WTC11 (cell line): ENCODE measurements around the gene POGLUT2. TPM values are rescaled to one million over a fixed set of nuclear protein-coding genes. Genes with fewer than 3 reads are reported as not detected.

Experiments
- ATAC-seq: fragments of 200-7000 bp; cut with Tn5 transposase; 2 replicates; pipeline ENCODE4 v1.10.0; 2021; ENCODE audit warnings: mild to moderate bottlenecking, moderate library complexity
- CTCF ChIA-PET: fragments of 300-600 bp; sonication (Branson Sonifier 250); formaldehyde crosslinking; loops from one replicate; lab custom pipeline; 2021; ENCODE audit warnings: antibody characterized with exemption; lab: Charles Lee
- POLR2A ChIA-PET: fragments of 350-600 bp; sonication (Branson Sonifier 250); formaldehyde crosslinking; loops from one replicate; lab custom pipeline; 2021; ENCODE audit warnings: antibody characterized with exemption; lab: Charles Lee
- DNase-seq: peaks from one replicate; pipeline ENCODE4 v3.0.0; 2021; ENCODE audit warnings: low spot score
- H3K27ac Mint-ChIP-seq: 2 replicates; pipeline ENCODE4 v1.8.0; 2021; ENCODE audit warnings: mixed read lengths
- H3K27me3 Mint-ChIP-seq: 2 replicates; pipeline ENCODE4 v1.8.0; 2021; ENCODE audit warnings: low read depth, mild to moderate bottlenecking, moderate library complexity, mixed read lengths
- H3K36me3 Mint-ChIP-seq: 2 replicates; pipeline ENCODE4 v1.8.0; 2021; ENCODE audit warnings: mixed read lengths
- H3K4me1 Mint-ChIP-seq: 2 replicates; pipeline ENCODE4 v1.8.0; 2022; ENCODE audit warnings: mixed read lengths
- H3K4me3 Mint-ChIP-seq: 2 replicates; pipeline ENCODE4 v1.8.0; 2021; ENCODE audit warnings: mild to moderate bottlenecking, moderate library complexity, mixed read lengths
- H3K9me3 Mint-ChIP-seq: 2 replicates; pipeline ENCODE4 v1.8.0; 2021; ENCODE audit warnings: mixed read lengths
- ELF4 ChIP-seq: sonication (generic); formaldehyde crosslinking; IDR thresholded peaks from 2 replicates; pipeline ENCODE4 v1.8.1; 2022; ENCODE audit warnings: low read depth, mild to moderate bottlenecking, moderate library complexity, missing genetic modification reagents
- EMX1 ChIP-seq: fragments of 250-450 bp; sonication (Bioruptor Pico); IDR thresholded peaks from 2 replicates; pipeline ENCODE4 v1.8.0; 2021; ENCODE audit warnings: mild to moderate bottlenecking
- ESRRA ChIP-seq: sonication (generic); formaldehyde crosslinking; IDR thresholded peaks from 2 replicates; pipeline ENCODE4 v1.8.1; 2022; ENCODE audit warnings: mild to moderate bottlenecking, missing genetic modification reagents, borderline replicate concordance
- GRHL2 ChIP-seq: fragments of 250-450 bp; sonication (Bioruptor Pico); IDR thresholded peaks from 2 replicates; pipeline ENCODE4 v1.8.0; 2022; ENCODE audit warnings: mild to moderate bottlenecking, moderate library complexity; ENCODE audit not compliant: insufficient replicate concordance, severe bottlenecking
- NFE2L1 ChIP-seq: sonication (generic); formaldehyde crosslinking; IDR thresholded peaks from 2 replicates; pipeline ENCODE4 v1.8.1; 2023; ENCODE audit warnings: missing genetic modification reagents
- NR1H2 ChIP-seq: sonication (generic); formaldehyde crosslinking; IDR thresholded peaks from 2 replicates; pipeline ENCODE4 v1.9.0; 2021; ENCODE audit warnings: mild to moderate bottlenecking, moderate library complexity, missing genetic modification reagents
- SMAD4 ChIP-seq: sonication (generic); formaldehyde crosslinking; IDR thresholded peaks from 2 replicates; pipeline ENCODE4 v1.8.0; 2022; ENCODE audit warnings: mild to moderate bottlenecking, missing genetic modification reagents
- ZNF219 ChIP-seq: sonication (generic); formaldehyde crosslinking; IDR thresholded peaks from 2 replicates; pipeline ENCODE4 v1.8.0; 2023; ENCODE audit warnings: missing genetic modification reagents, mild to moderate bottlenecking, borderline replicate concordance
- ZNF263 ChIP-seq: sonication (generic); formaldehyde crosslinking; IDR thresholded peaks from 2 replicates; pipeline ENCODE4 v1.8.1; 2022; ENCODE audit warnings: low read depth, mild to moderate bottlenecking, moderate library complexity, missing genetic modification reagents
- ZNF671 ChIP-seq: fragments of 250-450 bp; sonication (Bioruptor Pico); IDR thresholded peaks from 2 replicates; pipeline ENCODE4 v1.8.0; 2021; ENCODE audit warnings: mild to moderate bottlenecking
- total RNA-seq: library from RNA; stranded (reverse); gene quantifications from 3 replicates; pipeline ENCODE4 v1.2.3, GENCODE V29; 2021
- TF ChIP-seq, protein P1 (sequence below): sonication (generic); formaldehyde crosslinking; IDR thresholded peaks from 2 replicates; pipeline ENCODE4 v1.8.1; 2022; ENCODE audit warnings: low read depth, missing genetic modification reagents, borderline replicate concordance
- TF ChIP-seq, protein P2 (sequence below): sonication (generic); formaldehyde crosslinking; IDR thresholded peaks from 2 replicates; pipeline ENCODE4 v1.8.0; 2023; ENCODE audit warnings: mild to moderate bottlenecking, missing genetic modification reagents
- TF ChIP-seq, protein P3 (sequence below): sonication (generic); formaldehyde crosslinking; conservative IDR thresholded peaks from 2 replicates; pipeline ENCODE4 v1.8.1; 2022; ENCODE audit warnings: mild to moderate bottlenecking, missing genetic modification reagents
- TF ChIP-seq, protein P4 (sequence below): sonication (generic); formaldehyde crosslinking; IDR thresholded peaks from 2 replicates; pipeline ENCODE4 v1.8.1; 2022; ENCODE audit warnings: missing genetic modification reagents, borderline replicate concordance
- TF ChIP-seq, protein P5 (sequence below): fragments of 250-450 bp; sonication (Bioruptor Pico); IDR thresholded peaks from 2 replicates; pipeline ENCODE4 v1.9.0; 2021; ENCODE audit warnings: mild to moderate bottlenecking, borderline replicate concordance
- TF ChIP-seq, protein P6 (sequence below): sonication (generic); formaldehyde crosslinking; IDR thresholded peaks from 2 replicates; pipeline ENCODE4 v1.8.1; 2023; ENCODE audit warnings: mild to moderate bottlenecking, missing genetic modification reagents
- TF ChIP-seq, protein P7 (sequence below): sonication (generic); formaldehyde crosslinking; IDR thresholded peaks from 2 replicates; pipeline ENCODE4 v1.8.1; 2022; ENCODE audit warnings: low read depth, mild to moderate bottlenecking, moderate library complexity, missing genetic modification reagents, borderline replicate concordance
- TF ChIP-seq, protein P8 (sequence below): sonication (generic); formaldehyde crosslinking; IDR thresholded peaks from 2 replicates; pipeline ENCODE4 v1.8.1; 2023; ENCODE audit warnings: mild to moderate bottlenecking, missing genetic modification reagents
- TF ChIP-seq, protein P9 (sequence below): sonication (generic); formaldehyde crosslinking; IDR thresholded peaks from 2 replicates; pipeline ENCODE4 v1.8.1; 2023; ENCODE audit warnings: mild to moderate bottlenecking, missing genetic modification reagents, moderate library complexity
- TF ChIP-seq, protein P10 (sequence below): fragments of 250-450 bp; sonication (Bioruptor Pico); IDR thresholded peaks from 2 replicates; pipeline ENCODE4 v1.9.0; 2021; ENCODE audit warnings: moderate library complexity, mild to moderate bottlenecking, inconsistent platforms, borderline replicate concordance

POGLUT2 gene
- total RNA-seq, 1 experiment from 2014 or later = 17.2 TPM

DNA sequence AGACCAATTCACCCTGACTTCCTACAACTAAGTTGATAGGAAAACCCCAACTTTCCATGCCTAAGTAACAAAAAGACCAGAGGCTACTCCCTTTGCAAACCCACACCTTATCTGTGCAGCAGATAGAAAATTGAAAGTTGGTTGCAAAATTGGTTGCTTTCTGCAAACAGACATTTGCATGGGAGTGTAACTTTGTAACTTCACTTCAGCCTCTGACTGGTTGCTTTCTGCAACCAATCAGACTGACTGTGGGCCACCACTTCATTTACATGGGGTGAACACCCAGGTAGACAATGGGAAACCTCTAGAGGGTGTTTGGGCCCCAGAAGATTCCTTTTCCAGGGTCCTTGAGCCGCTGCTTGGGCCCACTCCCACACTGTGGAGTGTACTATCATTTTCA is 35.0 kb downstream of the POGLUT2 start:
- Mint-ChIP-seq H3K4me1 (peaks cover 6% of the 10 kb centered on the region; the same call in 1 of the 2 replicates), H3K9me3 (no peaks in the 10 kb centered on the region), H3K27ac (no peak overlapping the region), H3K36me3 (no peaks in the 10 kb centered on the region), H3K27me3 (no peaks in the 10 kb centered on the region; the same call in 1 of the 2 replicates), H3K4me3 (no peak overlapping the region)
- TF ChIP-seq, protein P1, sequence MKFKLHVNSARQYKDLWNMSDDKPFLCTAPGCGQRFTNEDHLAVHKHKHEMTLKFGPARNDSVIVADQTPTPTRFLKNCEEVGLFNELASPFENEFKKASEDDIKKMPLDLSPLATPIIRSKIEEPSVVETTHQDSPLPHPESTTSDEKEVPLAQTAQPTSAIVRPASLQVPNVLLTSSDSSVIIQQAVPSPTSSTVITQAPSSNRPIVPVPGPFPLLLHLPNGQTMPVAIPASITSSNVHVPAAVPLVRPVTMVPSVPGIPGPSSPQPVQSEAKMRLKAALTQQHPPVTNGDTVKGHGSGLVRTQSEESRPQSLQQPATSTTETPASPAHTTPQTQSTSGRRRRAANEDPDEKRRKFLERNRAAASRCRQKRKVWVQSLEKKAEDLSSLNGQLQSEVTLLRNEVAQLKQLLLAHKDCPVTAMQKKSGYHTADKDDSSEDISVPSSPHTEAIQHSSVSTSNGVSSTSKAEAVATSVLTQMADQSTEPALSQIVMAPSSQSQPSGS (CRISPR knock-in tag) = no peak
- TF ChIP-seq NR1H2 (no peak), GRHL2 (CRISPR knock-in tag) (no peak), ZNF671 (CRISPR knock-in tag) (no peak), ELF4 (CRISPR knock-in tag) (no peak), EMX1 (no peak), ESRRA (no peak), SMAD4 (CRISPR knock-in tag) (no peak), NFE2L1 (CRISPR knock-in tag) (no peak), ZNF219 (no peak), ZNF263 (no peak)
- TF ChIP-seq, protein P2, sequence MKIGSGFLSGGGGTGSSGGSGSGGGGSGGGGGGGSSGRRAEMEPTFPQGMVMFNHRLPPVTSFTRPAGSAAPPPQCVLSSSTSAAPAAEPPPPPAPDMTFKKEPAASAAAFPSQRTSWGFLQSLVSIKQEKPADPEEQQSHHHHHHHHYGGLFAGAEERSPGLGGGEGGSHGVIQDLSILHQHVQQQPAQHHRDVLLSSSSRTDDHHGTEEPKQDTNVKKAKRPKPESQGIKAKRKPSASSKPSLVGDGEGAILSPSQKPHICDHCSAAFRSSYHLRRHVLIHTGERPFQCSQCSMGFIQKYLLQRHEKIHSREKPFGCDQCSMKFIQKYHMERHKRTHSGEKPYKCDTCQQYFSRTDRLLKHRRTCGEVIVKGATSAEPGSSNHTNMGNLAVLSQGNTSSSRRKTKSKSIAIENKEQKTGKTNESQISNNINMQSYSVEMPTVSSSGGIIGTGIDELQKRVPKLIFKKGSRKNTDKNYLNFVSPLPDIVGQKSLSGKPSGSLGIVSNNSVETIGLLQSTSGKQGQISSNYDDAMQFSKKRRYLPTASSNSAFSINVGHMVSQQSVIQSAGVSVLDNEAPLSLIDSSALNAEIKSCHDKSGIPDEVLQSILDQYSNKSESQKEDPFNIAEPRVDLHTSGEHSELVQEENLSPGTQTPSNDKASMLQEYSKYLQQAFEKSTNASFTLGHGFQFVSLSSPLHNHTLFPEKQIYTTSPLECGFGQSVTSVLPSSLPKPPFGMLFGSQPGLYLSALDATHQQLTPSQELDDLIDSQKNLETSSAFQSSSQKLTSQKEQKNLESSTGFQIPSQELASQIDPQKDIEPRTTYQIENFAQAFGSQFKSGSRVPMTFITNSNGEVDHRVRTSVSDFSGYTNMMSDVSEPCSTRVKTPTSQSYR (CRISPR knock-in tag) = no peak
- TF ChIP-seq, protein P3, sequence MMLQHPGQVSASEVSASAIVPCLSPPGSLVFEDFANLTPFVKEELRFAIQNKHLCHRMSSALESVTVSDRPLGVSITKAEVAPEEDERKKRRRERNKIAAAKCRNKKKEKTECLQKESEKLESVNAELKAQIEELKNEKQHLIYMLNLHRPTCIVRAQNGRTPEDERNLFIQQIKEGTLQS (CRISPR knock-in tag) = no peak
- TF ChIP-seq, protein P4, sequence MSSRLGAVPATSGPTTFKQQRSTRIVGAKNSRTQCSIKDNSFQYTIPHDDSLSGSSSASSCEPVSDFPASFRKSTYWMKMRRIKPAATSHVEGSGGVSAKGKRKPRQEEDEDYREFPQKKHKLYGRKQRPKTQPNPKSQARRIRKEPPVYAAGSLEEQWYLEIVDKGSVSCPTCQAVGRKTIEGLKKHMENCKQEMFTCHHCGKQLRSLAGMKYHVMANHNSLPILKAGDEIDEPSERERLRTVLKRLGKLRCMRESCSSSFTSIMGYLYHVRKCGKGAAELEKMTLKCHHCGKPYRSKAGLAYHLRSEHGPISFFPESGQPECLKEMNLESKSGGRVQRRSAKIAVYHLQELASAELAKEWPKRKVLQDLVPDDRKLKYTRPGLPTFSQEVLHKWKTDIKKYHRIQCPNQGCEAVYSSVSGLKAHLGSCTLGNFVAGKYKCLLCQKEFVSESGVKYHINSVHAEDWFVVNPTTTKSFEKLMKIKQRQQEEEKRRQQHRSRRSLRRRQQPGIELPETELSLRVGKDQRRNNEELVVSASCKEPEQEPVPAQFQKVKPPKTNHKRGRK (CRISPR knock-in tag) = no peak
- TF ChIP-seq, protein P5, sequence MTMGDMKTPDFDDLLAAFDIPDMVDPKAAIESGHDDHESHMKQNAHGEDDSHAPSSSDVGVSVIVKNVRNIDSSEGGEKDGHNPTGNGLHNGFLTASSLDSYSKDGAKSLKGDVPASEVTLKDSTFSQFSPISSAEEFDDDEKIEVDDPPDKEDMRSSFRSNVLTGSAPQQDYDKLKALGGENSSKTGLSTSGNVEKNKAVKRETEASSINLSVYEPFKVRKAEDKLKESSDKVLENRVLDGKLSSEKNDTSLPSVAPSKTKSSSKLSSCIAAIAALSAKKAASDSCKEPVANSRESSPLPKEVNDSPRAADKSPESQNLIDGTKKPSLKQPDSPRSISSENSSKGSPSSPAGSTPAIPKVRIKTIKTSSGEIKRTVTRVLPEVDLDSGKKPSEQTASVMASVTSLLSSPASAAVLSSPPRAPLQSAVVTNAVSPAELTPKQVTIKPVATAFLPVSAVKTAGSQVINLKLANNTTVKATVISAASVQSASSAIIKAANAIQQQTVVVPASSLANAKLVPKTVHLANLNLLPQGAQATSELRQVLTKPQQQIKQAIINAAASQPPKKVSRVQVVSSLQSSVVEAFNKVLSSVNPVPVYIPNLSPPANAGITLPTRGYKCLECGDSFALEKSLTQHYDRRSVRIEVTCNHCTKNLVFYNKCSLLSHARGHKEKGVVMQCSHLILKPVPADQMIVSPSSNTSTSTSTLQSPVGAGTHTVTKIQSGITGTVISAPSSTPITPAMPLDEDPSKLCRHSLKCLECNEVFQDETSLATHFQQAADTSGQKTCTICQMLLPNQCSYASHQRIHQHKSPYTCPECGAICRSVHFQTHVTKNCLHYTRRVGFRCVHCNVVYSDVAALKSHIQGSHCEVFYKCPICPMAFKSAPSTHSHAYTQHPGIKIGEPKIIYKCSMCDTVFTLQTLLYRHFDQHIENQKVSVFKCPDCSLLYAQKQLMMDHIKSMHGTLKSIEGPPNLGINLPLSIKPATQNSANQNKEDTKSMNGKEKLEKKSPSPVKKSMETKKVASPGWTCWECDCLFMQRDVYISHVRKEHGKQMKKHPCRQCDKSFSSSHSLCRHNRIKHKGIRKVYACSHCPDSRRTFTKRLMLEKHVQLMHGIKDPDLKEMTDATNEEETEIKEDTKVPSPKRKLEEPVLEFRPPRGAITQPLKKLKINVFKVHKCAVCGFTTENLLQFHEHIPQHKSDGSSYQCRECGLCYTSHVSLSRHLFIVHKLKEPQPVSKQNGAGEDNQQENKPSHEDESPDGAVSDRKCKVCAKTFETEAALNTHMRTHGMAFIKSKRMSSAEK (CRISPR knock-in tag) = no peak
- TF ChIP-seq, protein P6, sequence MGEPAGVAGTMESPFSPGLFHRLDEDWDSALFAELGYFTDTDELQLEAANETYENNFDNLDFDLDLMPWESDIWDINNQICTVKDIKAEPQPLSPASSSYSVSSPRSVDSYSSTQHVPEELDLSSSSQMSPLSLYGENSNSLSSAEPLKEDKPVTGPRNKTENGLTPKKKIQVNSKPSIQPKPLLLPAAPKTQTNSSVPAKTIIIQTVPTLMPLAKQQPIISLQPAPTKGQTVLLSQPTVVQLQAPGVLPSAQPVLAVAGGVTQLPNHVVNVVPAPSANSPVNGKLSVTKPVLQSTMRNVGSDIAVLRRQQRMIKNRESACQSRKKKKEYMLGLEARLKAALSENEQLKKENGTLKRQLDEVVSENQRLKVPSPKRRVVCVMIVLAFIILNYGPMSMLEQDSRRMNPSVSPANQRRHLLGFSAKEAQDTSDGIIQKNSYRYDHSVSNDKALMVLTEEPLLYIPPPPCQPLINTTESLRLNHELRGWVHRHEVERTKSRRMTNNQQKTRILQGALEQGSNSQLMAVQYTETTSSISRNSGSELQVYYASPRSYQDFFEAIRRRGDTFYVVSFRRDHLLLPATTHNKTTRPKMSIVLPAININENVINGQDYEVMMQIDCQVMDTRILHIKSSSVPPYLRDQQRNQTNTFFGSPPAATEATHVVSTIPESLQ = no peak
- TF ChIP-seq, protein P7, sequence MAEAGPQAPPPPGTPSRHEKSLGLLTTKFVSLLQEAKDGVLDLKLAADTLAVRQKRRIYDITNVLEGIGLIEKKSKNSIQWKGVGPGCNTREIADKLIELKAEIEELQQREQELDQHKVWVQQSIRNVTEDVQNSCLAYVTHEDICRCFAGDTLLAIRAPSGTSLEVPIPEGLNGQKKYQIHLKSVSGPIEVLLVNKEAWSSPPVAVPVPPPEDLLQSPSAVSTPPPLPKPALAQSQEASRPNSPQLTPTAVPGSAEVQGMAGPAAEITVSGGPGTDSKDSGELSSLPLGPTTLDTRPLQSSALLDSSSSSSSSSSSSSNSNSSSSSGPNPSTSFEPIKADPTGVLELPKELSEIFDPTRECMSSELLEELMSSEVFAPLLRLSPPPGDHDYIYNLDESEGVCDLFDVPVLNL (CRISPR knock-in tag) = no peak
- TF ChIP-seq, protein P8, sequence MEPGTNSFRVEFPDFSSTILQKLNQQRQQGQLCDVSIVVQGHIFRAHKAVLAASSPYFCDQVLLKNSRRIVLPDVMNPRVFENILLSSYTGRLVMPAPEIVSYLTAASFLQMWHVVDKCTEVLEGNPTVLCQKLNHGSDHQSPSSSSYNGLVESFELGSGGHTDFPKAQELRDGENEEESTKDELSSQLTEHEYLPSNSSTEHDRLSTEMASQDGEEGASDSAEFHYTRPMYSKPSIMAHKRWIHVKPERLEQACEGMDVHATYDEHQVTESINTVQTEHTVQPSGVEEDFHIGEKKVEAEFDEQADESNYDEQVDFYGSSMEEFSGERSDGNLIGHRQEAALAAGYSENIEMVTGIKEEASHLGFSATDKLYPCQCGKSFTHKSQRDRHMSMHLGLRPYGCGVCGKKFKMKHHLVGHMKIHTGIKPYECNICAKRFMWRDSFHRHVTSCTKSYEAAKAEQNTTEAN = no peak
- TF ChIP-seq, protein P9, sequence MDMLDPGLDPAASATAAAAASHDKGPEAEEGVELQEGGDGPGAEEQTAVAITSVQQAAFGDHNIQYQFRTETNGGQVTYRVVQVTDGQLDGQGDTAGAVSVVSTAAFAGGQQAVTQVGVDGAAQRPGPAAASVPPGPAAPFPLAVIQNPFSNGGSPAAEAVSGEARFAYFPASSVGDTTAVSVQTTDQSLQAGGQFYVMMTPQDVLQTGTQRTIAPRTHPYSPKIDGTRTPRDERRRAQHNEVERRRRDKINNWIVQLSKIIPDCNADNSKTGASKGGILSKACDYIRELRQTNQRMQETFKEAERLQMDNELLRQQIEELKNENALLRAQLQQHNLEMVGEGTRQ (CRISPR knock-in tag) = no peak
- TF ChIP-seq, protein P10, sequence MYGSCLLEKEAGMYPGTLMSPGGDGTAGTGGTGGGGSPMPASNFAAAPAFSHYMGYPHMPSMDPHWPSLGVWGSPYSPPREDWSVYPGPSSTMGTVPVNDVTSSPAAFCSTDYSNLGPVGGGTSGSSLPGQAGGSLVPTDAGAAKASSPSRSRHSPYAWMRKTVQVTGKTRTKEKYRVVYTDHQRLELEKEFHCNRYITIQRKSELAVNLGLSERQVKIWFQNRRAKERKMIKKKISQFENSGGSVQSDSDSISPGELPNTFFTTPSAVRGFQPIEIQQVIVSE (CRISPR knock-in tag) = no peak
- peak; percentile 48 for ATAC-seq
- no peak for DNase-seq
- ChIA-PET CTCF (no interaction called here), POLR2A (no interaction called here)
